ENCODE data around the gene FCER2.

The FCER2 gene

GRCh38 chr19:7703332-7703731, 1.4 kb upstream of the FCER2 start:
- in situ Hi-C loops (cut with HindIII; ENCODE audit: low sequenced_read_pairs), result no loop called here
- H3K4me3 ChIP-seq (ENCODE audit: low read depth, low read length), result no peak overlapping the region
- DNase-seq (ENCODE audit: low read depth, low spot score), result no peak
- TF ChIP-seq, protein P1, sequence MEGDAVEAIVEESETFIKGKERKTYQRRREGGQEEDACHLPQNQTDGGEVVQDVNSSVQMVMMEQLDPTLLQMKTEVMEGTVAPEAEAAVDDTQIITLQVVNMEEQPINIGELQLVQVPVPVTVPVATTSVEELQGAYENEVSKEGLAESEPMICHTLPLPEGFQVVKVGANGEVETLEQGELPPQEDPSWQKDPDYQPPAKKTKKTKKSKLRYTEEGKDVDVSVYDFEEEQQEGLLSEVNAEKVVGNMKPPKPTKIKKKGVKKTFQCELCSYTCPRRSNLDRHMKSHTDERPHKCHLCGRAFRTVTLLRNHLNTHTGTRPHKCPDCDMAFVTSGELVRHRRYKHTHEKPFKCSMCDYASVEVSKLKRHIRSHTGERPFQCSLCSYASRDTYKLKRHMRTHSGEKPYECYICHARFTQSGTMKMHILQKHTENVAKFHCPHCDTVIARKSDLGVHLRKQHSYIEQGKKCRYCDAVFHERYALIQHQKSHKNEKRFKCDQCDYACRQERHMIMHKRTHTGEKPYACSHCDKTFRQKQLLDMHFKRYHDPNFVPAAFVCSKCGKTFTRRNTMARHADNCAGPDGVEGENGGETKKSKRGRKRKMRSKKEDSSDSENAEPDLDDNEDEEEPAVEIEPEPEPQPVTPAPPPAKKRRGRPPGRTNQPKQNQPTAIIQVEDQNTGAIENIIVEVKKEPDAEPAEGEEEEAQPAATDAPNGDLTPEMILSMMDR (IDR thresholded peaks at IDR 0.05; ENCODE audit: low read depth, low read length), result no peak

- in situ Hi-C loops (cut with HindIII; ENCODE audit: low sequenced_read_pairs), result no loop called here
- no peak for DNase-seq (ENCODE audit: low read depth, low spot score)
- TF ChIP-seq, protein P1 (IDR thresholded peaks at IDR 0.05; ENCODE audit: low read depth, low read length), result no peak
- H3K4me3 ChIP-seq (ENCODE audit: low read depth, low read length), result no peak overlapping the region
Observed at GRCh38 chr19:7701049-7701653, 780 bp downstream of the FCER2 start.

DNA sequence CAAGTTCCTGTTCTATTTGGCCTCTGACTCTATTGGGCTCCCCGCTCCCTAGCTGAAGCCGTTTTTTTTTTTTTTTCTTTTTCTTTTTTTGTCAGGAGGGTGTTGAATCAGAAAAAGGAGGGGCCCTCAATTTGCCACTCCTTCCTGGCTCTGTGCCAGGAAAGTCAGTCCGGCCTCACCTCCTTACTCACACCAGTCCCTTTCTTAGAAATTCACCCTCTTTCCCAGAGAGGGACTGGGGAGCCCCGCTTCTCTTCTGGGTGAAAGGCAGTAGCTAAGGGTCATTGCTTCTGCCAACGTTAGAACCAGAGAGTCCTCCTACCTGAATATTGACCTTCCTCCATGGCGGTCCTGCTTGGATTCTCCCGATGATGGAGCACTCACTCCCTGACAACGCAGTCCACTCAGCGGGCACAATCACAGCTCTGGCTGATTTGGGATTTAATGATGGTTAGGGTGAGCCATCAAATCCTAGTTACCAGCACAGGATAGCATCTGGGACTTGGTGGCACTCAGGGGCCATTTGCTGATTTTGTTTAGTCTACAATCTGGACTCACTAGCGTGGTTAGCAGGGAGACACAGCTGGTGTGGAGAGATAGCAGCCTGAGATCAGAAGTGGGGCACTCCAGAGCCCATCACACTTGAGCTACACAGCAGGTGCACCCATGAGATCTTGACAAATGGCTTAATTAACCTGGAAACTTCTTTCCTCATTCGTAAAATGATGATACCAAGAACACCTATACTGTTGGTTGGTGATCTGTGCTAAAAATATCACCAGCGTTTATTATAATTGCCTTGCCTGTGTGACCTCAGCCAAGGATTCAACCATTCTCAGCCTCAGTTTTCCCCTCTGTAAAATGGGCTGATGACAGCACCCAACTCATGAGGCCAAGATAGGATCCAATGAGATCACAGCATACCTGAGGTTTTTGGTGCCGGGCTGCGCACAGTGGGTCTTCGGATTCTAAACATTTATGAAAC, 2.2 kb downstream of the FCER2 start:
- DNase-seq (ENCODE audit: low read depth, low spot score), result no peak
- TF ChIP-seq, protein P1 (IDR thresholded peaks at IDR 0.05; ENCODE audit: low read depth, low read length), result no peak
- H3K4me3 ChIP-seq (ENCODE audit: low read depth, low read length), result no peak overlapping the region
- in situ Hi-C loops (cut with HindIII; ENCODE audit: low sequenced_read_pairs), result no loop called here

GRCh38 chr19:7699003-7699402, 2.9 kb downstream of the FCER2 start:
- no peak for DNase-seq (ENCODE audit: low read depth, low spot score)
- in situ Hi-C loops (cut with HindIII; ENCODE audit: low sequenced_read_pairs), result no loop called here
- TF ChIP-seq, protein P1 (IDR thresholded peaks at IDR 0.05; ENCODE audit: low read depth, low read length), result no peak
- H3K4me3 ChIP-seq (ENCODE audit: low read depth, low read length), result no peak overlapping the region

- in situ Hi-C loops (cut with HindIII; ENCODE audit: low sequenced_read_pairs), result no loop called here
- no peak for DNase-seq (ENCODE audit: low read depth, low spot score)
- no peak overlapping the region for H3K4me3 ChIP-seq (ENCODE audit: low read depth, low read length)
- TF ChIP-seq, protein P1 (IDR thresholded peaks at IDR 0.05; ENCODE audit: low read depth, low read length), result no peak
Observed at GRCh38 chr19:7698583-7698982, 3.3 kb downstream of the FCER2 start.

- no peak overlapping the region for H3K4me3 ChIP-seq (ENCODE audit: low read depth, low read length)
- no peak for DNase-seq (ENCODE audit: low read depth, low spot score)
- TF ChIP-seq, protein P1 (IDR thresholded peaks at IDR 0.05; ENCODE audit: low read depth, low read length), result no peak
- in situ Hi-C loops (cut with HindIII; ENCODE audit: low sequenced_read_pairs), result no loop called here
Observed at GRCh38 chr19:7697721-7698287, 4.1 kb downstream of the FCER2 start.
